HL-60 (cell line): ENCODE measurements around the gene PAQR9.

Experiments used
- CTCF ChIP-seq: IDR thresholded peaks from one replicate; pipeline ENCODE4 v1.5.1; 2011; ENCODE audit warnings: low read length, control low read depth, inconsistent platforms; ENCODE audit not compliant: insufficient read depth
- GABPA ChIP-seq: IDR thresholded peaks from 2 replicates; pipeline ENCODE4 v1.6.1; 2012; ENCODE audit warnings: low read depth
- POLR2AphosphoS5 ChIP-seq: IDR thresholded peaks from 2 replicates; pipeline ENCODE4 v1.6.1; 2012; ENCODE audit warnings: low read depth
- REST ChIP-seq: IDR thresholded peaks from 2 replicates; pipeline ENCODE4 v1.6.1; 2012; ENCODE audit warnings: low read depth; ENCODE audit not compliant: insufficient replicate concordance

- TF ChIP-seq REST, result peak; percentile 44
- no peak for TF ChIP-seq CTCF
- no peak for TF ChIP-seq GABPA
- TF ChIP-seq POLR2AphosphoS5, result peak; percentile 16; the same call in 1 of the 2 replicates
Observed at GRCh38 chr3:143002083-143002712, 38.7 kb upstream of the PAQR9 start.
